ENCODE measurements around the gene MYBBP1A. TPM values are rescaled to one million over a fixed set of nuclear protein-coding genes. Genes with fewer than 3 reads are reported as not detected.

Gene MYBBP1A
- total and polyA plus RNA-seq, 2 of the 13 experiments (the other 11 are each of a cell fraction or from before 2014, with no cell fraction given) = 18.6 to 54.8 TPM

- TF ChIP-seq CCAR2 (optimal IDR thresholded peaks at IDR 0.05; ENCODE audit: low read depth, low read length) = no peak
- peak; percentile 82 for TF ChIP-seq RARA (CRISPR knock-in tag; IDR thresholded peaks at IDR 0.05)
- TF ChIP-seq NFIB (CRISPR knock-in tag; IDR thresholded peaks at IDR 0.05; ENCODE audit: borderline replicate concordance) = no peak
- no peak for TF ChIP-seq NFATC3 (CRISPR knock-in tag; IDR thresholded peaks at IDR 0.05)
- peak; percentile 92; the same call in 1 of the 2 replicates for TF ChIP-seq CREB3 (CRISPR knock-in tag; IDR thresholded peaks at IDR 0.05)
- TF ChIP-seq MAF1 (CRISPR knock-in tag; IDR thresholded peaks at IDR 0.05; ENCODE audit: borderline replicate concordance) = 0 out of 2 replicates have a peak, but pooled peaks have one; percentile 60
- TF ChIP-seq FOXP4 (CRISPR knock-in tag; IDR thresholded peaks at IDR 0.05) = peak; percentile 37
- TF ChIP-seq MIER3 (CRISPR knock-in tag; IDR thresholded peaks at IDR 0.05; ENCODE audit: borderline replicate concordance) = 0 out of 2 replicates have a peak, but pooled peaks have one; percentile 49
- peak; percentile 98 for TF ChIP-seq TSC22D2 (CRISPR knock-in tag; IDR thresholded peaks at IDR 0.05; ENCODE audit: borderline replicate concordance)
- 0 out of 2 replicates have a peak, but pooled peaks have one; percentile 46 for TF ChIP-seq ZNF720 (CRISPR knock-in tag; IDR thresholded peaks at IDR 0.05)
- peak; percentile 88 for TF ChIP-seq ZNF563 (CRISPR knock-in tag; IDR thresholded peaks at IDR 0.05)
- TF ChIP-seq CBX2 (IDR thresholded peaks at IDR 0.05; ENCODE audit: low read depth, low read length) = no peak
- no peak for TF ChIP-seq CBX2 (CRISPR knock-in tag; IDR thresholded peaks at IDR 0.05; ENCODE audit: low read depth)
- no peak for TF ChIP-seq SP5 (CRISPR knock-in tag; IDR thresholded peaks at IDR 0.05; ENCODE audit: borderline replicate concordance, low read depth)
- TF ChIP-seq NPAS2 (CRISPR knock-in tag; IDR thresholded peaks at IDR 0.05; ENCODE audit: borderline replicate concordance) = no peak
- 0 out of 2 replicates have a peak, but pooled peaks have one; percentile 36 for TF ChIP-seq ZFP36L1 (CRISPR knock-in tag; IDR thresholded peaks at IDR 0.05)
- TF ChIP-seq HOXD1 (CRISPR knock-in tag; IDR thresholded peaks at IDR 0.05) = 0 out of 2 replicates have a peak, but pooled peaks have one; percentile 41
- no peak for TF ChIP-seq PAXIP1 (CRISPR knock-in tag; conservative IDR thresholded peaks at IDR 0.05)
- TF ChIP-seq ZNF737 (CRISPR knock-in tag; IDR thresholded peaks at IDR 0.05; ENCODE audit: borderline replicate concordance) = peak; percentile 48; the same call in 1 of the 2 replicates
- TF ChIP-seq, protein P1, sequence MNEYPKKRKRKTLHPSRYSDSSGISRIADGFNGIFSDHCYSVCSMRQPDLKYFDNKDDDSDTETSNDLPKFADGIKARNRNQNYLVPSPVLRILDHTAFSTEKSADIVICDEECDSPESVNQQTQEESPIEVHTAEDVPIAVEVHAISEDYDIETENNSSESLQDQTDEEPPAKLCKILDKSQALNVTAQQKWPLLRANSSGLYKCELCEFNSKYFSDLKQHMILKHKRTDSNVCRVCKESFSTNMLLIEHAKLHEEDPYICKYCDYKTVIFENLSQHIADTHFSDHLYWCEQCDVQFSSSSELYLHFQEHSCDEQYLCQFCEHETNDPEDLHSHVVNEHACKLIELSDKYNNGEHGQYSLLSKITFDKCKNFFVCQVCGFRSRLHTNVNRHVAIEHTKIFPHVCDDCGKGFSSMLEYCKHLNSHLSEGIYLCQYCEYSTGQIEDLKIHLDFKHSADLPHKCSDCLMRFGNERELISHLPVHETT (CRISPR knock-in tag; conservative IDR thresholded peaks at IDR 0.05) = 0 out of 2 replicates have a peak, but pooled peaks have one; percentile 69
- peak; percentile 45; the same call in 1 of the 2 replicates for TF ChIP-seq JUNB (CRISPR knock-in tag; IDR thresholded peaks at IDR 0.05; ENCODE audit: borderline replicate concordance)
- peak; percentile 96 for TF ChIP-seq BORCS8-MEF2B (CRISPR knock-in tag; IDR thresholded peaks at IDR 0.05)
Observed at GRCh38 chr17:4492721-4493561, 62.2 kb downstream of the MYBBP1A start (continued).
